Stimulated activated CD4-positive, alpha-beta T cell treated with anti-CD3 and anti-CD28 coated beads, Interleukin-1b, Interleukin-23, amount 100 ng/mL, for 1 hour (primary cell): ENCODE measurements around the gene SLC47A1.
"Not testable (repeated sequence)": the region's sequence is repeated elsewhere in the genome, so short reads cannot be mapped to it uniquely, and the experiment has no call there.

ENCODE experiments used
- DNase-seq, 2 donors: peaks; one replicate each; pipeline ENCODE4 v3.0.0-alpha.2; 2020; ENCODE audit warnings: low read depth in 2 of 2

SLC47A1 gene, protein sequence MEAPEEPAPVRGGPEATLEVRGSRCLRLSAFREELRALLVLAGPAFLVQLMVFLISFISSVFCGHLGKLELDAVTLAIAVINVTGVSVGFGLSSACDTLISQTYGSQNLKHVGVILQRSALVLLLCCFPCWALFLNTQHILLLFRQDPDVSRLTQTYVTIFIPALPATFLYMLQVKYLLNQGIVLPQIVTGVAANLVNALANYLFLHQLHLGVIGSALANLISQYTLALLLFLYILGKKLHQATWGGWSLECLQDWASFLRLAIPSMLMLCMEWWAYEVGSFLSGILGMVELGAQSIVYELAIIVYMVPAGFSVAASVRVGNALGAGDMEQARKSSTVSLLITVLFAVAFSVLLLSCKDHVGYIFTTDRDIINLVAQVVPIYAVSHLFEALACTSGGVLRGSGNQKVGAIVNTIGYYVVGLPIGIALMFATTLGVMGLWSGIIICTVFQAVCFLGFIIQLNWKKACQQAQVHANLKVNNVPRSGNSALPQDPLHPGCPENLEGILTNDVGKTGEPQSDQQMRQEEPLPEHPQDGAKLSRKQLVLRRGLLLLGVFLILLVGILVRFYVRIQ

DNA sequence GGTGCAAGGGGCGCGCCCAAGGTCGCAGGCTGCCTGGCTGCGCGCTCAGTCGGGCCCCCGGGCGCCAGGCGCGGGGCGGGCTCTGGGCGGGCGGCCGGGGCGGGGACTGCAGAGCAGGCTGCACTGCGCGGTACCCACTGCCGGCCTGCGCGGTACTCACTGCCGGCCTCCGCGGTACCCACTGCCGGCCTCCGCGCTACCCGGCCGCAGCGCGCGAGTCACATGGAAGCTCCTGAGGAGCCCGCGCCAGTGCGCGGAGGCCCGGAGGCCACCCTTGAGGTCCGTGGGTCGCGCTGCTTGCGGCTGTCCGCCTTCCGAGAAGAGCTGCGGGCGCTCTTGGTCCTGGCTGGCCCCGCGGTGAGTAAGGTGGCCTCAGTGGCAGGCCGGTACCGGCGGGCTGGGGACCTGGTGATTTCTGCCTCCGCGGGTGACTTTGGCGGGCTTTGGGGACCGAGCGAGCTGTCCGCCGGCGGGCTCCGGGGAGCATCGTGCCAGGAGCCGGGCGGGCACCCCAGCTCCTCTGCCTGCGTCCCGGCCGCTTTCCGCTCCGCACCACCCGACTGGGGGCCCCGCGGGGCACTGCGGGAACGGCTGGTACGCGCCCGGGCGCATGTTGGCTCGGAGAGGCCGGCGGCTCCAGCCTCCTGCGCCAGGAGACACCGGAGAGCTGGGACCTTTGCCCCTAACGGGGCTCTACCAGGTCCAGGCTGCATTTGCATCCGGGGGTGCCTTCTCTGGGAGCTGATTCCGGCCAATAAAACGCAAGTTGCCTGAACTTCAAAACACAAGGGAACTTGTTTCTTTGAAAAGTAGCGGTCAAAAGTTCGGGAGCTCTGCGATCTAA lies at the start of gene SLC47A1:
Gene SLC47A1, plus strand, starts transcription at position 137 of the 844 bp plus-strand sequence. Its CDS starts 86 bp downstream, at position 223.
- DNase-seq = no peak

DNA sequence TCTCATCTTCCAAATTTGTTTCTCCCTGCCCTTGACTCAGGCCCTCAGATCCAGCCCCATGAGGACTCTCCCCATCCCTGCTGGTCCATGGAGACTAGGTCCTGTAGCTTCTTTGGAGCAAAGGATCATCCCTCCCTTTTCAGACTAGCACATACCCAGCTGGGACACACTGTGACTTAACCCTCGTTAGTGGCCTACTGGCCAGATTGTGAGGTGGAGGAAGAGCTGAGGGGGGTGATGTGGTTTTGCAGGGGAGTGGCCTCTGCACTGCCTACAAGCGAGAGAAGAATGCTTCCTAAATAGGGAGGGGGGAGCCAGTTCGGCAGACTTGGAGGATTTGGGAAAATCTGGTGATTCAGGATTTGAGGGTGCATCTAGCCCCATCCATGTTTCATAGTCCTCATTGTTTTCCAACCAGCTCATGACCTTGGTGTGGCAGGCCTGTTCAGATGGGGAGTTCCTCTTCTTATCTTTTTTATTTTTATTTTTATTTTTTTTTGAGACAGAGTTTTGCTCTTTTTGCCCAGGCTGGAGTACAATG lies 47.8 kb upstream of the SLC47A1 start:
- no peak for DNase-seq

DNA sequence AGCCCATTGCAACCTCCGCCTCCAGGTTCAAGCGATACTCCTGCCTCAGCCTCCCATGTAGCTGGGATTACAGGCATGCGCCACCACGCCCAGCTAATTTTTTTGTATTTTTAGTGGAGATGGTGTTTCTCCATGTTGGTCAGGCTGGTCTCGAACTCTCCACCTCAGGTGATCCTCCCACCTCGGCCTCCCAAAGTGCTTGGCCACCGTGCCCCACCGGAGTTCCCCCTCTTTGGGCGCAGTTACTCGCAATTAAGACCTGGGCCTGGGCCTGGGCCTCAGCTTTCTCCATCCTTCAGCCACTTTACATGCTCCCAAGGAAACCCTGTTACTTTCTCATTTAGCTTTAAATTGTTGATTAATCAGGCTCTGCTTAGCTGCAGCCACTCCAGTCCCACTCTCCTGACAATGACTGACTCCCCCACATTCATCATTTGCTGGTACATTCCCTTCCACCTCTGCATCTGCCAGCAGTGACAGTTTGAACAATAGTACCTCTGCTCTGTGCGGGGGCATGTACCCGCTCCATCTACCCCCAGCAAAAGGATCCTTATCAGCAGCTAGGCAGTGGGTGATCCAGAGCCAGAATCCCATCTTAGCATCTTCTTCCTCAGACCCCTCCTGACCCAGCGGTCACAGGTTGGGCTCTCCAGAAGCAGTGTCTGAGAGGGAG lies 47.2 kb upstream of the SLC47A1 start:
- DNase-seq = no peak

DNA sequence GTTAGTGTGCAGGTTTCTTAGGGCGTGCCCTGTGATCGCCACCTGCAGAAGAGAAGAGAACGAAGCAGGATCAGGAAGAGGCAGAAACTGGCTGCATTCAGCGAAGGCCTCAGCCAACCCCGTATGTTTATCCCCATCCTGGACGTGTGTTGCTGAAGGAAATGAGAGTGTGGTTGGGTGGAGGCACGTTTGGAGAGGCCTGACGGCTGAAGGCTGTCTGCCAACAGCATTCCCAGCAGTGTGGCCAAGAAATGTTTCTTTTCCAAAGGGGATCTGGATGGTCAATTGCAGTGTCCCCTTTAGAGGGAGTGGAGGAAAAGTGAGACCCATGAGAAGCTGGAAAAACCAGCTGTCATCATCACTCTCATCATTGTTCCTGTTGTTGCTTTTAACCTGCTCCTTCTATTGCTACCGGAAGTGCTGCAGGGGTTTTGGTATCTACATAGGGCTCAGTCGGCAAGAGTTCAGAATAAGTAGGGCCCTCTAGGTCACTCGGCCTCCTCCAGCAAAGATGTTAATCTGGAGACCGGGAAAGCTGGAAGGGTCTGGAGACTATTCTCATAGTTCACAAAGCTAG lies 46.5 kb upstream of the SLC47A1 start:
- no peak for DNase-seq

DNA sequence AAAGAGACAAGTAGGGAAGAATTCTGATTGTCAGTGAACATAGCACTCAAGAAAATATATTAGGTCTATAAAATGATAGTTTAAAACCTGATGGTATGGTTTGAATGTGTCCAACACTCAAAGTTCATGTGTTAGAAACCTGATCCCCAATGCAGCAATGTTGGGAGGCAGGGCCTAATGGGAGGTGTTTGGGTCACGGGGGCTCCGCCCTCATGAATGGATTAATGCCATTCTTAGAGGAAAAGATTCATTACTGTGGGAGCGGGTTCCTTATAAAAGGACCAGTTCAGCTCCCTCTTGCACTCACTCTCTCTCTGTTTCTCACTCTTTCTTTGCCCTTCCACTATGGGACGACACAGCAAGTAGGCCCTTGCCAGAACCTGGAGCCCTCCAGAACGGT lies 41.5 kb upstream of the SLC47A1 start:
- DNase-seq = no peak

DNA sequence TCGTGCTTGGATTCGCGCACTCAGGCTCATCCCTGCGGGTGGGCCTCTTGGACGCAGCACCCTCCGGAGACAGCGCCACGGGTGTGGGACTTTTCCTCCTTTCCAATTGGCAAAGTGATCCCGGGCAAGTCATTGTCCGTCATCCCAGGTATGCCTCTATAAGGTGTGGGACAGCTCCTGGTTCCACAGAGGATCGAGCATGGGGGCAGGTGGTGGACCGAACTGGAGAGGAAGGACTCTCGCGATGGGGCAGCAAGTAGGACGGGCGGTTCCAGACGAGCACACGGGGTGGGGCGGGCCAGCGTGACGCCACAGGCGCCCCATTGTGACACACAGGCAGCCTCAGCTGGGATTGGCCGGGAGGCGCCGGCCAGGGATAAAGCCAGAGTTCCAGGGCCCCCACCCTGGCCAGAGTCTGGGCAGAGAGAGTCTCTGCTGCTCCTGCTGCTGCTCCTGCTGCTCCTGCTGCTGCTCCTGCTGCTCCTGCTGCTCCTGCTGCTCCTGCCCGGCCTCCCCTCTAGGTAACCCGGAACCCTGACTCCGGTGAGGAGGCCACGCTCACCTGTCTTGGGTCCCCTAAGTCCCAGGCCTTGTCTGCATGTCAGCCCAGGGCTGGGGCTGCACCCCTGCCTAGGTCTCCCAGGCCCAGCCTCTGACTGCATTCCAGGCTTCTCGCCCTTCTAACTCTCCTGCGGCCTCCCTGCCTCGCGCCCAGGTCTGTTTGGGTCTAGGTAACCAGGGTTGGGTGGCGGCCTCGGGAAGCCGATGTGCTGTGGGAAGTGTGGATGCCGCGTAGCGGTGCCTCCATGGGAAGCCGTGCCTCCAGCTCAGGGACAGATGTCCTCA lies 38.5 kb upstream of the SLC47A1 start:
- no peak for DNase-seq

DNA sequence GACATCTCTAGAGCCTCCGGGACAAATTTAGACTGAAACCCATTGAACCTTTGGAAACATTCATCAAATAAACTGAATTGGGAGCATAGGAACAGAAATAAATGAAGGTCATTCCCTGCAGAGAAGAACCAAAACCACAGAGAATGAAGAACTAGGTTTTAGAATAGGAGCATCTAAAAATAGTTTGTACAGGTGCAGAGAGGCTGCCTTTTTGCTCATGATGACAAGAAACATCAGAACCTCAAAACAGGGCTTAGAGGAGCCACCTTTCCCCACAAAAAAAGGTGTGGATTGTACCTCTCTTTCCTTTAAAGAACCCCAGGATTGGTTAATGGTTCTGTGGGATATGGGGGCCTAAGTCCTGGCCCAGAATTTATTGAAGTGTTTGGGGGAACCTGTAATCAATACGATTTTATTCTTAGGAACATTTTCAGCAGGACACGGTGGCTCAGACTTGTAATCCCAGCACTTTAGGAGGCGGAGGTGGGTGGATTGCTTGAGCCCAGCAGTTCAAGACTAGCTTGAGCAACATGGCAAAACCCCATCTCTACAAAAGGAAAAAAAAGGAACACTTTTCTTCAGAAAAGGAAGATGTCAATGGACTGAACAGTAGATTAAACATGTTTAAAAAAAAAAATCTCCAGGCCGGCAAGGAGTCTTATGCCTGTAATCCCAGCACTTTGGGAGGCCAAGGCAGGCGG lies 37.7 kb upstream of the SLC47A1 start:
- DNase-seq = no peak

DNA sequence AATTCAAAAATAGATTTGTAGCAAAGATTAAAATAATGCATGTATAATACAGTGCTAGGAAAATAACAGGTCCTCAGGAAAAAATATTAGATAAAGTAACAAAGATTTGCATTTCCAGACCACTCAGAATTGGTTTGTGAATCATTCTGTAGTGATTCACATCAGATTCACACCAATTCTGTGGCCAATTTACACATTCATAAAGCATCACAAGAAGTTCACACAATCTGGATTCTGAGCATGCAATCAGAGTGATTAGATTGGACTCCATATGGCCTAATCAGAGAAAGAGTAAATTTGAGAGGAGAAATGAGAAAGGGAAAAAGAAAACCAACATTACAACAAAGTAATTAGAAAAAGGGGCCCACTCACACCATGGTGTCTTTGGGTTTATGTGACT lies 36.0 kb upstream of the SLC47A1 start:
- no peak for DNase-seq

DNA sequence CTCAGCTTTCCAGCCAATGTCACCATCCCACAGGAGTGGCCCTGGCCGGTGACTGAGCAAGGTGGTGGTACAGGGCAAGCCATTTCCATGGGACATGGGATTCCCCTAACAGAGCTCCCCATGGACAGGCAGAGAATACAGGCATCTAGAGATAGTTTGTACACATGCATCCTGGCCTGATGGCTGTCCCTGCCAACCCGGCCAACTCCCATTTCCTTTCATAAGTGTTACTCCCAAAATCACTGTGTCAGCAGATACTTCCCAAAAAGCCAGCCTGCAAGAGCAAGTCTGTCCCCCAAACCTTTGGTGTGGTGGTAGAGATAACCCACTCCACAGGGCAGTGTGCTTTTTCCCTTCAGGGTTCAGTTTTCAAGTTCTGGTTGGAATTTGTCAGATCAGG lies 32.4 kb upstream of the SLC47A1 start:
- no peak for DNase-seq

DNA sequence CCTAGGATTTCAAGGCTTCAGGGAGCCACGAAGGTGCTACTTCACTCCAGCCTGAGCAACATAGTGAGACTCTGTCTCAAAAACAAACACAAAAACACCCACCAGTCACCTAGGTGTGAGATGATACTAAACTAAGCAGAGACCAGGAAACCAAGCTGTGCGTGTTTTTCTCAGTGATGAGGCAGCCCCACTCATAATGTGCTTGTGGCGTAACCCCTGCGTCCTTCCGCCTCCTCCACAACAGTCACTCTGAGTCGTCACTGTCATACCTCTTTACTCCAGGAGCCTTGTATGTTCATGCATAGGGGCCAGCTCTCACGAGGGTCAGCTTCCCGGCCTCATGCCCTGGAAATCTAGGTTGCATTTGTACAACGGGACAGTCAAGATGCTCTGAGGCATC lies 31.1 kb upstream of the SLC47A1 start:
- DNase-seq = no peak

DNA sequence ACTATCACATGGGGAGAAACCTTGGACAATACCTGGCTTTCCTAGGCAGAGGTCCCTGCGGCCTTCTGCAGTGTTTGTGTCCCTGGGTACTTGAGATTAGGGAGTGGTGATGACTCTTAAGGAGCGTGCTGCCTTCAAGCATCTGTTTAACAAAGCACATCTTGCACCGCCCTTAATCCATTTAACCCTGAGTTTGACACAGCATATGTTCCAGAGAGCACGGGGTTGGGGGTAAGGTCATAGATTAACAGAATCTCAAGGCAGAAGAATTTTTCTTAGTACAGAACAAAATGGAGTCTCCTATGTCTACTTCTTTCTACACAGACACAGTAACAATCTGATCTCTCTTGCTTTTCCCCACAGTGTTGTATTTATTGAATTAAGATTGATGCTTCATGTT lies 28.1 kb upstream of the SLC47A1 start:
- not testable (repeated sequence) for DNase-seq

DNA sequence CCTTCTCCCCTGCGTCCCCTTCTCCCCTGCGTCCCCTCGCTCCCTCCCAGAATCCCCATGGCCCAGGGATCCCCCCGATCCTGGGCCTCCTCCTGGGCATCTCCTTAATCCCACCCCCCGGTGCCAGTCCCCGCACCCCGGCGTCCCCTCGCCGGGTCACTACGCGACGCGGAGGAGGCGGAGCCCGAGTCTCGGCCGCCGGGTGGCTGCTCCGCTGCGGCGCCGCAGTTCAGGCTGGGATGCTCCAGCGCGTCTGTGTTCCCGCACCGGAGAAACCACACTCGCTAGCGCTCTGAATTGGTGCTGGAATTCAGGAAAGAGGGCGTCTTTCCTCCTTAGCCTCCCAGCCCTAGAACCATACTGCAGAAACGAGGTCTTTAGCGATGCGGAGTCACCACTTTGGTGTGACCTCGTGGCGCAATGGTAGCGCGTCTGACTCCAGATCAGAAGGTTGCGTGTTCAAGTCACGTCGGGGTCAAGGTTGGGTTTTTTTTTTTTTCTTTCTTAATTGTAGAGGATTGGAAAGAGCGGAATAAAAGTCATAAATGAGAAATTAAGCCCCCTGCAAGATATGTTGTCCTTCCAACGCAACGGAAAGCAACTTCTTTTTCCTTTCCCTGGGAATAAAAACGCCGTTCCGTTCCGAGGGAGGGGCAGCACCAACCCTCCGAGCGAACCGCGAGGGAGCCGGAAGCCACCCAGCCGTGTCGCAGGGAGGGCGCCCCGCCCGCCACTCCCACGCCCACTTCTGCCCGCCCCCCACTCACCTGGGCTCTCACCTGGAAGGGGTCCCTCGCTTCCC lies 25.7 kb upstream of the SLC47A1 start:
- DNase-seq = peak; percentile 57 to 83

DNA sequence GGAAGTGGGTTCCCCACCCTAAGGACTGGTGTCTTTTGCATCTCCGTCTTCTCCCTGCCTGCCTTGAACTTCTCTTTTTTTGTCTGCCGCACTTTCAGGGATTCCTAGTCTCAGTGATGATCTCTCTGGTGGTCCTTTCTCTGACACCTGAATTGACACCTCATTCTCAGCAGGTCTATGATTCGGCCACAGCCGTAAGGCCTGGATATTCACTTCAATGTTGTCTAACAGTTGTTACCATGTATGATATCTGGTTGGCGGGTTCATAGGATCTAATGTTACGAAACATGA lies 25.1 kb upstream of the SLC47A1 start:
- DNase-seq = no peak

DNA sequence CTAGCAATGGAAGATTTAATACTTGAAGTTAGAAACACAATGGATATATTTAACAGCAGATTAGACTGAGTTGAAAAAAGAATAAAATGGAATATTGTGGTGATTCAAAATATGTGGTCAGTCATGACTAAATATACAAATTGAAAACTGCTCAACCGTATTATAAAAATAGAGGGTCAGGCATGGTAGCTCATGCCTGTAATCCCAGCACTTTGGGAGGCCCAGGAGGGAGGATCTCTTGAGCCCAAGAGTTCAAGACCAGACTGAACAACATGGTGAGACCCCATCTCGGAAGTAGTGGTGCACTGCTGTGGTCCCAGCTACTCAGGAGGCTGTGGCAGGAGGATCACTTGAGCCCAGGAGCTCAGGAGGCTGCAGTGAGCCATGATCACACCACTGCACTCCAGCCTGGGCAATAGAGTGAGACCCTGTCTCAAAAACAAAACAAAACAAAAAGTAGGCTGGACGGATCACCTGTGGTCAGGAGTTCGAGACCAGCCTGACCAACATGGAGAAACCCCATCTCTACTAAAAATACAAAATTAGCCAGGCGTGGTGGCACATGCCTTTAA lies 24.3 kb upstream of the SLC47A1 start:
- not testable (repeated sequence) for DNase-seq

DNA sequence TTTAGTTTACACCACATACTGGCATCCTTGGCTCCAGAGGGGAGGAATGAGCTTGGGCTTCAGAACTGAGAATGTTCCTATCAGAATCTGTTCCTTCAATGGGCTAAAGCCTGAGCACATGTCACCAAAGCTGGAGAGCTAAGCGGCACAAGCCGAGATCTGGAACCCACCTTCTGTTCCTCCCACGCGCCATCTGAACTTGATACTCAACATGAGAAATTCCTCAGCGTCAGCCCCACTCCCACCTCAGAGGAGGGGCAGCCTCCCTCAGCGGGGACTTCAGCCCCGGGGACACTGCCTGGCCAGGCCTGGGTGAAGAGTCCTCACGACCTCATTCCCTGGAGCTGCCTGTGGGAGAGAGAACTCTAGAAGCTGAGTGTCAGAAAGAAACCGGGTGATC lies 22.8 kb upstream of the SLC47A1 start:
- no peak for DNase-seq

DNA sequence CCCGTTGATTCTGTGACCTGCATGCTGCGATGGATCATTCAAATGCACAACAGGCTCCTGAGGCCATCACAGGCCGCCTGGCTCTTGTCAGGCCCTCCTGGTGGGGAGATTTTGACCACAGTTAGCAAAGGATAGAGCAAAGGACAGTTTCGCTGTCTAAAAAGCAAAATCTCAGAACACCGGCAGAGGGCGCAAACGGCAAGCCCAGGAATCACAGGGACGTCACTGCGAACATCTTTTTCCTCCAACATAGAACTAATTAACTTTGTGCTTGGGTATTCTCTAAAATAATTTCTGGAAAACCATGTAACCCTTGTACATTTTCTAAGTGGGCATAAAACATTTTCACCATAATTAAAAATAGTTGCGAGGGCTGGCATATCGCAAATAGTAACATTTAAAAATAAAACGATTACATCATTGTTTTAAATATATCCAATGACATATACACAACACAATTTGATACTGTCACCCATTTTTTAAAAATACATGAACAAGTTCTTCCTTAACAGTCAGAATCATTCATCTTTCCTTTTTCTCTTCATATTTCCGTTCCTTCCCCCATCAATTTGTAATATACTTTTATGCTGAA lies 19.7 kb upstream of the SLC47A1 start:
- peak; percentile 27 to 50 for DNase-seq

DNA sequence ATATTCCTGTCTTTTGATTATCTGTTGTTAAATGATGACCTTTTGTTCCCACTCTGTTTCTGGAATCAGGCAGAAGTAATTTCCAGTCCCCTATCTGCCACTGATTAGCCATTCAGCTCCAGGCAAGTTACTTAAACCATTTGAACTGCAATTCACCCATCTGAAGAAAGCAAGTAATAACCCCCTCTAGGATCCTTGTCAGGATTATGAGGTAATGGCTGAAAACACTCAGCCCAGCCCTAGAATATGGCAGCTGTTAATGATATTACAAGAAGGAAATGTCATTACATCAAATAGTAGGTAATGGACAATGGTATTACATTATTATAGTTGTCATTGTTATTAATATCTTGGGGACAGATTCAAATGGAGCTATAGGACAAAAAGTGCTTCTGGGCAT lies 16.0 kb upstream of the SLC47A1 start:
- DNase-seq = no peak
